ENCODE results near the gene PACRG.

Gene PACRG

GRCh38 chr6:163331245-163331644 is 603.5 kb downstream of the PACRG start:
- no peak overlapping the region for H3K9ac ChIP-seq (ENCODE audit: low read depth in 1 of 2, low read length in 2 of 2)
- H3K4me1 ChIP-seq (ENCODE audit: control insufficient read depth in 1 of 2, insufficient read depth in 2 of 2, low read length in 2 of 2): no peaks in the 10 kb centered on the region
- H3K27ac ChIP-seq (ENCODE audit: low read depth, low read length): no peak overlapping the region
- H3K9me3 ChIP-seq (ENCODE audit: control insufficient read depth in 1 of 2, low read length in 2 of 2): peaks cover 0 to 3% of the 10 kb centered on the region in 2 donors
- H3K27me3 ChIP-seq (ENCODE audit: control insufficient read depth in 1 of 2, insufficient read depth in 2 of 2, low read length in 2 of 2): no peaks in the 10 kb centered on the region
- no peaks in the 10 kb centered on the region for H3K36me3 ChIP-seq (ENCODE audit: control insufficient read depth in 1 of 2, insufficient read depth in 2 of 2, low read length in 2 of 2)
- no peak overlapping the region for H3K4me3 ChIP-seq (ENCODE audit: low read depth in 1 of 2, low read length in 2 of 2)

DNA sequence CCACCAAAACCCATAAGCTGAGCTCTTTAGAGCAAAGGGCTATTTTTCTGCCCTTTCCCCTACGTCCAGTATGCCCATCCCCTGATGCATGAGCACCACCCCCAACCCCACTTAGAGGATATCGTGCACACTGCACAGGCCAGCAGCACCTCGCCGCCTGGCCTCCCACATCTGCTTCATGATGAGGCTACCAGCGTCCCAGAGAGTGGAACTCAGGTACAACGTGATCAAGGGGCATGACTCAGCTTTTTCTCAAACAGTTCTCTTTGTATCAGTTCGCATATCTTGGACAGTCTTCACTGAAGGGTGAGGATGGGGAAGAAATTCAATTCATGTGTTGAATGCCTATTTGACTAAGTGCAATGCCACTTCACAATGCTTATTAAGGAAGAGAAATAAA is 604.8 kb downstream of the PACRG start:
- Histone ChIP-seq H3K27ac (ENCODE audit: low read depth, low read length) (no peak overlapping the region), H3K9me3 (ENCODE audit: control insufficient read depth in 1 of 2, low read length in 2 of 2) (peaks cover 0 to under 1% of the 10 kb centered on the region in 2 donors), H3K9ac (ENCODE audit: low read depth in 1 of 2, low read length in 2 of 2) (no peak overlapping the region), H3K4me3 (ENCODE audit: low read depth in 1 of 2, low read length in 2 of 2) (no peak overlapping the region), H3K36me3 (ENCODE audit: control insufficient read depth in 1 of 2, insufficient read depth in 2 of 2, low read length in 2 of 2) (no peaks in the 10 kb centered on the region), H3K27me3 (ENCODE audit: control insufficient read depth in 1 of 2, insufficient read depth in 2 of 2, low read length in 2 of 2) (no peaks in the 10 kb centered on the region), H3K4me1 (ENCODE audit: control insufficient read depth in 1 of 2, insufficient read depth in 2 of 2, low read length in 2 of 2) (no peaks in the 10 kb centered on the region)

GRCh38 chr6:163333038-163333437 is 605.3 kb downstream of the PACRG start:
- Histone ChIP-seq H3K27ac (ENCODE audit: low read depth, low read length) (no peak overlapping the region), H3K9ac (ENCODE audit: low read depth in 1 of 2, low read length in 2 of 2) (no peak overlapping the region), H3K27me3 (ENCODE audit: control insufficient read depth in 1 of 2, insufficient read depth in 2 of 2, low read length in 2 of 2) (no peaks in the 10 kb centered on the region), H3K4me1 (ENCODE audit: control insufficient read depth in 1 of 2, insufficient read depth in 2 of 2, low read length in 2 of 2) (no peaks in the 10 kb centered on the region), H3K9me3 (ENCODE audit: control insufficient read depth in 1 of 2, low read length in 2 of 2) (no peaks in the 10 kb centered on the region), H3K36me3 (ENCODE audit: control insufficient read depth in 1 of 2, insufficient read depth in 2 of 2, low read length in 2 of 2) (no peaks in the 10 kb centered on the region), H3K4me3 (ENCODE audit: low read depth in 1 of 2, low read length in 2 of 2) (no peak overlapping the region)

GRCh38 chr6:163333701-163334663 is 606.2 kb downstream of the PACRG start:
- Histone ChIP-seq H3K36me3 (ENCODE audit: control insufficient read depth in 1 of 2, insufficient read depth in 2 of 2, low read length in 2 of 2) (no peaks in the 10 kb centered on the region), H3K4me1 (ENCODE audit: control insufficient read depth in 1 of 2, insufficient read depth in 2 of 2, low read length in 2 of 2) (no peaks in the 10 kb centered on the region), H3K9me3 (ENCODE audit: control insufficient read depth in 1 of 2, low read length in 2 of 2) (no peaks in the 10 kb centered on the region), H3K27me3 (ENCODE audit: control insufficient read depth in 1 of 2, insufficient read depth in 2 of 2, low read length in 2 of 2) (no peaks in the 10 kb centered on the region), H3K9ac (ENCODE audit: low read depth in 1 of 2, low read length in 2 of 2) (no peak overlapping the region), H3K27ac (ENCODE audit: low read depth, low read length) (no peak overlapping the region), H3K4me3 (ENCODE audit: low read depth in 1 of 2, low read length in 2 of 2) (no peak overlapping the region)

GRCh38 chr6:163335056-163335455 is 607.3 kb downstream of the PACRG start:
- H3K36me3 ChIP-seq (ENCODE audit: control insufficient read depth in 1 of 2, insufficient read depth in 2 of 2, low read length in 2 of 2): no peaks in the 10 kb centered on the region
- H3K9ac ChIP-seq (ENCODE audit: low read depth in 1 of 2, low read length in 2 of 2): no peak overlapping the region
- H3K27ac ChIP-seq (ENCODE audit: low read depth, low read length): no peak overlapping the region
- no peak overlapping the region for H3K4me3 ChIP-seq (ENCODE audit: low read depth in 1 of 2, low read length in 2 of 2)
- H3K9me3 ChIP-seq (ENCODE audit: control insufficient read depth in 1 of 2, low read length in 2 of 2): no peaks in the 10 kb centered on the region
- no peaks in the 10 kb centered on the region for H3K4me1 ChIP-seq (ENCODE audit: control insufficient read depth in 1 of 2, insufficient read depth in 2 of 2, low read length in 2 of 2)
- H3K27me3 ChIP-seq (ENCODE audit: control insufficient read depth in 1 of 2, insufficient read depth in 2 of 2, low read length in 2 of 2): no peaks in the 10 kb centered on the region

DNA sequence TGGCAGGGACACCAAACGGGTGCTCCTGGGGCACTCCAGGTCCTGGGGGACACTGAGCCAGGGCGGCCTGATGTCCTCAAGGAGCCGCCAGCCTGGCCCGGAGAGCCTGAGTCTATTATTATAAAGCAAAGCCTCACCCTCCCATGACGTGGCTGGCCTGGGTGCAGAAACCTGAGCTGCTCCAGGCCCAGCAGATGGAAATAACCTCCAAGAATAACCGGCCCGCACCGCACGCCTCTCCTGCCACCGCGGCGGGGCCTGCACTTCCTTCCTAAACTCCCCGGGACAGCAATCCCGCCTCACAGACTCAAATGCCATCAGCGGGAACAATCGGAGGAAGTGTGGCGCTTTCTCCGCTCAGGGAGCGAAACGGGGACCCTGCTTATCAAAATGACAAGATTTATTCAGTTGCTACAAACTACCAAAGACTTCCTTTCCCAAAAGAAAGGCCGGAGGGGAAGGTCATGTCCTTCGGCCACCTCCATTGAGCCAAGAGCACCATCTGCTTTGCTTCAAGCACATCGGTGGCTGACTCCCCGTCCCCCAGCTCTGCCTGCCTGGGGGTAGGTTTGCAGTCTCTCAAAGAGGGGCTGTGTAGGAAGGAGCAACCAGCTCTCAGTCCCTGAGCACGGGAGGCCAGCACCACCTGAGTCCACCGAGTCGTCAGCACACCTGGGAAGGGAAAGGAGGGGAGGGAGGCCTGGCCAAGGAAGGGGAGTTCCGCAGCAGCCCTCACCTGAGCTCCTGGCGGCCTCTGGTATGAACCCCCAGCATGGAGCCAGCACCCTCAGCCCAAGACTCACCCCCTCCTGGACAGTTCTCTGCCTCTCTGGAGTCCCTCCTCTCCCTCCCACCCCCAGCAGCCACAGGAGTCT is 608.1 kb downstream of the PACRG start:
- H3K9me3 ChIP-seq (ENCODE audit: control insufficient read depth in 1 of 2, low read length in 2 of 2): no peaks in the 10 kb centered on the region
- no peak overlapping the region for H3K9ac ChIP-seq (ENCODE audit: low read depth in 1 of 2, low read length in 2 of 2)
- no peak overlapping the region for H3K4me3 ChIP-seq (ENCODE audit: low read depth in 1 of 2, low read length in 2 of 2)
- H3K36me3 ChIP-seq (ENCODE audit: control insufficient read depth in 1 of 2, insufficient read depth in 2 of 2, low read length in 2 of 2): no peaks in the 10 kb centered on the region
- H3K27me3 ChIP-seq (ENCODE audit: control insufficient read depth in 1 of 2, insufficient read depth in 2 of 2, low read length in 2 of 2): no peaks in the 10 kb centered on the region
- no peak overlapping the region for H3K27ac ChIP-seq (ENCODE audit: low read depth, low read length)
- no peaks in the 10 kb centered on the region for H3K4me1 ChIP-seq (ENCODE audit: control insufficient read depth in 1 of 2, insufficient read depth in 2 of 2, low read length in 2 of 2)

- no peaks in the 10 kb centered on the region for H3K4me1 ChIP-seq (ENCODE audit: control insufficient read depth in 1 of 2, insufficient read depth in 2 of 2, low read length in 2 of 2)
- H3K27ac ChIP-seq (ENCODE audit: low read depth, low read length): no peak overlapping the region
Measured at GRCh38 chr6:163336961-163337360, 609.2 kb downstream of the PACRG start.

GRCh38 chr6:163337958-163338357 is 610.2 kb downstream of the PACRG start:
- H3K4me1 ChIP-seq (ENCODE audit: control insufficient read depth in 1 of 2, insufficient read depth in 2 of 2, low read length in 2 of 2): no peaks in the 10 kb centered on the region
- H3K9ac ChIP-seq (ENCODE audit: low read depth in 1 of 2, low read length in 2 of 2): no peak overlapping the region
- H3K27ac ChIP-seq (ENCODE audit: low read depth, low read length): no peak overlapping the region
- H3K36me3 ChIP-seq (ENCODE audit: control insufficient read depth in 1 of 2, insufficient read depth in 2 of 2, low read length in 2 of 2): no peaks in the 10 kb centered on the region
- H3K9me3 ChIP-seq (ENCODE audit: control insufficient read depth in 1 of 2, low read length in 2 of 2): no peaks in the 10 kb centered on the region
- no peaks in the 10 kb centered on the region for H3K27me3 ChIP-seq (ENCODE audit: control insufficient read depth in 1 of 2, insufficient read depth in 2 of 2, low read length in 2 of 2)
- H3K4me3 ChIP-seq (ENCODE audit: low read depth in 1 of 2, low read length in 2 of 2): no peak overlapping the region

More at GRCh38 chr6:163336961-163337360, 609.2 kb downstream of the PACRG start:
- Histone ChIP-seq H3K27me3 (ENCODE audit: control insufficient read depth in 1 of 2, insufficient read depth in 2 of 2, low read length in 2 of 2) (no peaks in the 10 kb centered on the region), H3K9me3 (ENCODE audit: control insufficient read depth in 1 of 2, low read length in 2 of 2) (no peaks in the 10 kb centered on the region), H3K36me3 (ENCODE audit: control insufficient read depth in 1 of 2, insufficient read depth in 2 of 2, low read length in 2 of 2) (no peaks in the 10 kb centered on the region), H3K9ac (ENCODE audit: low read depth in 1 of 2, low read length in 2 of 2) (no peak overlapping the region), H3K4me3 (ENCODE audit: low read depth in 1 of 2, low read length in 2 of 2) (no peak overlapping the region)

- H3K27me3 ChIP-seq (ENCODE audit: control insufficient read depth in 1 of 2, insufficient read depth in 2 of 2, low read length in 2 of 2): no peaks in the 10 kb centered on the region
- H3K27ac ChIP-seq (ENCODE audit: low read depth, low read length): no peak overlapping the region
- H3K9ac ChIP-seq (ENCODE audit: low read depth in 1 of 2, low read length in 2 of 2): no peak overlapping the region
- no peaks in the 10 kb centered on the region for H3K9me3 ChIP-seq (ENCODE audit: control insufficient read depth in 1 of 2, low read length in 2 of 2)
- H3K36me3 ChIP-seq (ENCODE audit: control insufficient read depth in 1 of 2, insufficient read depth in 2 of 2, low read length in 2 of 2): no peaks in the 10 kb centered on the region
- no peak overlapping the region for H3K4me3 ChIP-seq (ENCODE audit: low read depth in 1 of 2, low read length in 2 of 2)
- H3K4me1 ChIP-seq (ENCODE audit: control insufficient read depth in 1 of 2, insufficient read depth in 2 of 2, low read length in 2 of 2): no peaks in the 10 kb centered on the region
Measured at GRCh38 chr6:163338671-163339405, 611.1 kb downstream of the PACRG start.
